HepG2 (cell line): ENCODE data around the gene HELZ2. TPM values are rescaled to one million over a fixed set of nuclear protein-coding genes. Genes with fewer than 3 reads are reported as not detected.
A peak's percentile ranks its signal among the peaks of the same experiment; 100 is the strongest.

Experiments used
- DNMT1 ChIP-seq: sonication (generic); formaldehyde crosslinking; IDR thresholded peaks from 2 replicates; pipeline ENCODE4 v1.5.1; 2020; ENCODE audit warnings: mild to moderate bottlenecking, missing genetic modification reagents
- DZIP1 ChIP-seq: sonication (generic); formaldehyde crosslinking; IDR thresholded peaks from 2 replicates; pipeline ENCODE4 v1.5.0; 2020; ENCODE audit warnings: mild to moderate bottlenecking, missing genetic modification reagents
- GTF3A ChIP-seq: sonication (generic); formaldehyde crosslinking; conservative IDR thresholded peaks from 2 replicates; pipeline ENCODE4 v1.4.0; 2020; ENCODE audit warnings: mild to moderate bottlenecking, missing genetic modification reagents
- PAXIP1 ChIP-seq: sonication (generic); formaldehyde crosslinking; conservative IDR thresholded peaks from 2 replicates; pipeline ENCODE4 v1.4.0; 2020; ENCODE audit warnings: mild to moderate bottlenecking, missing genetic modification reagents, moderate library complexity
- TBL1XR1 ChIP-seq: fragments of 150-350 bp; IDR thresholded peaks from 2 replicates; pipeline ENCODE4 v1.6.1; 2014; ENCODE audit warnings: borderline replicate concordance, low read length; ENCODE audit not compliant: partially characterized antibody
- WIZ ChIP-seq: sonication (generic); formaldehyde crosslinking; IDR thresholded peaks from 2 replicates; pipeline ENCODE4 v1.5.1; 2020; ENCODE audit warnings: mild to moderate bottlenecking, missing genetic modification reagents
- ZBTB42 ChIP-seq: sonication (generic); formaldehyde crosslinking; IDR thresholded peaks from 2 replicates; pipeline ENCODE4 v1.5.0; 2020; ENCODE audit warnings: mild to moderate bottlenecking, missing genetic modification reagents
- ZNF33B ChIP-seq: sonication (generic); formaldehyde crosslinking; IDR thresholded peaks from 2 replicates; pipeline ENCODE4 v1.5.1; 2020; ENCODE audit warnings: mild to moderate bottlenecking, missing genetic modification reagents
- ZNF367 ChIP-seq: sonication (generic); formaldehyde crosslinking; IDR thresholded peaks from 2 replicates; pipeline ENCODE4 v1.4.0; 2020; ENCODE audit warnings: missing genetic modification reagents, borderline replicate concordance
- ZNF709 ChIP-seq: sonication (generic); formaldehyde crosslinking; IDR thresholded peaks from 2 replicates; pipeline ENCODE4 v1.5.0; 2020; ENCODE audit warnings: mild to moderate bottlenecking, missing genetic modification reagents
- ZNF773 ChIP-seq: sonication (generic); formaldehyde crosslinking; IDR thresholded peaks from 2 replicates; pipeline ENCODE4 v1.4.0; 2020; ENCODE audit warnings: missing genetic modification reagents, borderline replicate concordance
- ZNF777 ChIP-seq: sonication (generic); formaldehyde crosslinking; IDR thresholded peaks from 2 replicates; pipeline ENCODE4 v1.4.0; 2020; ENCODE audit warnings: missing genetic modification reagents
- polyA plus RNA-seq, 8 experiments: library from polyadenylated mRNA; depleted of rRNA in 3 of 8; stranded (reverse) in 7 of 8; unstranded in 1 of 8; fragments of >200 nt; fragmentation: Illumina TruSeq in 4 of 8; extraction: Trizol in 4 of 8; gene quantifications; 2 replicates each; pipeline versions ENCODE4 v1.2.1 to v1.2.3, GENCODE V29; 2011 to 2016; ENCODE audit warnings: low read depth in 4 of 8, missing spikeins in 1 of 8, mixed read lengths in 1 of 8; ENCODE audit not compliant: insufficient read depth in 1 of 8
- total RNA-seq, 5 experiments: library from RNA; depleted of rRNA; stranded (reverse); fragments of >200 nt; fragmentation: Illumina TruSeq; extraction: Trizol; gene quantifications; 2 replicates each; pipeline ENCODE4 v1.2.3, GENCODE V29; 2016; ENCODE audit warnings: low read depth in 1 of 5

HELZ2 gene
- total and polyA plus RNA-seq, 2 of the 13 experiments (the other 11 are each of a cell fraction or from before 2014, with no cell fraction given) = 9.6 to 10.1 TPM

- no peak for TF ChIP-seq DZIP1 (CRISPR knock-in tag)
- TF ChIP-seq TBL1XR1 = no peak
- TF ChIP-seq DNMT1 (CRISPR knock-in tag) = no peak
- 0 out of 2 replicates have a peak, but pooled peaks have one; percentile 17 for TF ChIP-seq ZNF33B (CRISPR knock-in tag)
- 0 out of 2 replicates have a peak, but pooled peaks have one; percentile 21 for TF ChIP-seq WIZ (CRISPR knock-in tag)
- no peak for TF ChIP-seq PAXIP1 (CRISPR knock-in tag)
- TF ChIP-seq ZNF773 (CRISPR knock-in tag) = no peak
- no peak for TF ChIP-seq ZNF709
- no peak for TF ChIP-seq ZNF777
- no peak for TF ChIP-seq ZNF367 (CRISPR knock-in tag)
- TF ChIP-seq ZBTB42 (CRISPR knock-in tag) = no peak
- no peak for TF ChIP-seq GTF3A (CRISPR knock-in tag)
These were observed 8.5 kb upstream of the HELZ2 start (continued) for GRCh38 chr20:63582382-63583063.
